ENCODE results near the gene ME1. TPM values are rescaled to one million over a fixed set of nuclear protein-coding genes. Genes with fewer than 3 reads are reported as not detected.
"Not testable (repeated sequence)": the region's sequence is repeated elsewhere in the genome, so short reads cannot be mapped to it uniquely, and the experiment has no call there.

ME1 gene
- total RNA-seq, 1 donor from 2014 or later: 7.6 TPM

- no peak for DNase-seq (ENCODE audit: low read depth in 2 of 2)
These were observed 172.3 kb downstream of the ME1 start for GRCh38 chr6:83258517-83258916.

- DNase-seq (ENCODE audit: low read depth in 2 of 2): no peak
These were observed 173.1 kb downstream of the ME1 start for GRCh38 chr6:83257791-83258190.

GRCh38 chr6:83256719-83257118 lies 174.1 kb downstream of the ME1 start:
- DNase-seq (ENCODE audit: low read depth in 2 of 2): not testable (repeated sequence)

- DNase-seq (ENCODE audit: low read depth in 2 of 2): peak in 1 of 2 donors; percentile 22
These were observed 178.1 kb downstream of the ME1 start for GRCh38 chr6:83252719-83253118.

- DNase-seq (ENCODE audit: low read depth in 2 of 2): no peak
These were observed 180.6 kb downstream of the ME1 start for GRCh38 chr6:83250235-83250634.

GRCh38 chr6:83247471-83247870 lies 183.4 kb downstream of the ME1 start:
- DNase-seq (ENCODE audit: low read depth in 2 of 2): peak; percentile 32 to 60

GRCh38 chr6:83231146-83231545 lies 199.7 kb downstream of the ME1 start:
- DNase-seq (ENCODE audit: low read depth in 2 of 2): no peak

- DNase-seq (ENCODE audit: low read depth in 2 of 2): peak in 1 of 2 donors; percentile 30
These were observed 204.3 kb downstream of the ME1 start for GRCh38 chr6:83226517-83226916.

- peak; percentile 41 to 55 for DNase-seq (ENCODE audit: low read depth in 2 of 2)
These were observed 208.9 kb downstream of the ME1 start for GRCh38 chr6:83221889-83222479.

GRCh38 chr6:83221276-83221675 lies 209.6 kb downstream of the ME1 start:
- no peak for DNase-seq (ENCODE audit: low read depth in 2 of 2)

GRCh38 chr6:83220121-83220520 lies 210.7 kb downstream of the ME1 start:
- DNase-seq (ENCODE audit: low read depth in 2 of 2): no peak

GRCh38 chr6:83218646-83219045 lies 212.2 kb downstream of the ME1 start:
- no peak for DNase-seq (ENCODE audit: low read depth in 2 of 2)

- no peak for DNase-seq (ENCODE audit: low read depth in 2 of 2)
These were observed 214.0 kb downstream of the ME1 start for GRCh38 chr6:83216806-83217205.

- DNase-seq (ENCODE audit: low read depth in 2 of 2): peak; percentile 64 to 82
These were observed 215.5 kb downstream of the ME1 start for GRCh38 chr6:83215131-83216047.

GRCh38 chr6:83202031-83202430 lies 228.8 kb downstream of the ME1 start:
- no peak for DNase-seq (ENCODE audit: low read depth in 2 of 2)

GRCh38 chr6:83199863-83200225 lies 231.0 kb downstream of the ME1 start:
- DNase-seq (ENCODE audit: low read depth in 2 of 2): peak in 1 of 2 donors; percentile 82

GRCh38 chr6:83199173-83199862 lies 231.5 kb downstream of the ME1 start:
- DNase-seq (ENCODE audit: low read depth in 2 of 2): peak in 1 of 2 donors; percentile 44

GRCh38 chr6:83198486-83199172 lies 232.2 kb downstream of the ME1 start:
- peak in 1 of 2 donors; percentile 64 for DNase-seq (ENCODE audit: low read depth in 2 of 2)

- DNase-seq (ENCODE audit: low read depth in 2 of 2): peak in 1 of 2 donors; percentile 59
These were observed 236.9 kb downstream of the ME1 start for GRCh38 chr6:83193747-83194566.

- peak; percentile 57 to 93 for DNase-seq (ENCODE audit: low read depth in 2 of 2)
These were observed 237.7 kb downstream of the ME1 start, which contains the start of the genes PGM3 and RWDD2A for GRCh38 chr6:83192871-83193746. Gene PGM3 (minus strand): TSS chr6:83193265. CDS start chr6:83191012, 2,253 bp downstream. Gene RWDD2A (plus strand): TSS chr6:83193357. CDS start chr6:83194452, 1,095 bp downstream.

Data from dermis microvascular lymphatic vessel endothelial cell (primary cell).